ENCODE results near the gene PPP2R2D. TPM values are rescaled to one million over a fixed set of nuclear protein-coding genes. Genes with fewer than 3 reads are reported as not detected.

PPP2R2D gene
- total RNA-seq, 2 donors from 2014 or later = 35.5 to 37.5 TPM

- WGBS, 2 experiments (ENCODE audit: insufficient coverage in 1 of 2, insufficient read length in 1 of 2) = 85 to 89% methylated on average over 6 to 14 of the region's 14 CpGs
Observed at GRCh38 chr10:131865223-131865917, 35.4 kb upstream of the PPP2R2D start.

DNA sequence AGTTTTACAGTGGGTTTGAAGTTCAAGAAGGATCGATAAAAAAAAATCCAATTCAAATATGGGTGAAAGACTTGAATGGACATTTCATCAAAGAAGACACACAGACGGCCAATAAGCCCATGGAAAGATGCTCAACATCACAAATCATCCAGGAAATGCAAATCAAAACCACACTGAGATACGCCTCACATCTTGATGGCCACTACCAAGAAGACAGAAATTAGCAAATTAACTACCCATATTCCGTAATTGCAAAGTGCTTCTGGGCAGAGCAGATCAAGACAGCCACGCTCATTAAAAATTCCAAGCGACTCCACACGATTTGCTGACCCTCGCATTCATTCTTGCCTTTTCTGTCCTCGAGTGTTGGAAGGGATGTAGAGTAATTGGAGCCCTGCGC lies 34.1 kb upstream of the PPP2R2D start:
- TF ChIP-seq, protein P1, sequence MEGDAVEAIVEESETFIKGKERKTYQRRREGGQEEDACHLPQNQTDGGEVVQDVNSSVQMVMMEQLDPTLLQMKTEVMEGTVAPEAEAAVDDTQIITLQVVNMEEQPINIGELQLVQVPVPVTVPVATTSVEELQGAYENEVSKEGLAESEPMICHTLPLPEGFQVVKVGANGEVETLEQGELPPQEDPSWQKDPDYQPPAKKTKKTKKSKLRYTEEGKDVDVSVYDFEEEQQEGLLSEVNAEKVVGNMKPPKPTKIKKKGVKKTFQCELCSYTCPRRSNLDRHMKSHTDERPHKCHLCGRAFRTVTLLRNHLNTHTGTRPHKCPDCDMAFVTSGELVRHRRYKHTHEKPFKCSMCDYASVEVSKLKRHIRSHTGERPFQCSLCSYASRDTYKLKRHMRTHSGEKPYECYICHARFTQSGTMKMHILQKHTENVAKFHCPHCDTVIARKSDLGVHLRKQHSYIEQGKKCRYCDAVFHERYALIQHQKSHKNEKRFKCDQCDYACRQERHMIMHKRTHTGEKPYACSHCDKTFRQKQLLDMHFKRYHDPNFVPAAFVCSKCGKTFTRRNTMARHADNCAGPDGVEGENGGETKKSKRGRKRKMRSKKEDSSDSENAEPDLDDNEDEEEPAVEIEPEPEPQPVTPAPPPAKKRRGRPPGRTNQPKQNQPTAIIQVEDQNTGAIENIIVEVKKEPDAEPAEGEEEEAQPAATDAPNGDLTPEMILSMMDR (conservative IDR thresholded peaks at IDR 0.05) = no peak
- Histone ChIP-seq H3K4me1 (ENCODE audit: control insufficient read depth, insufficient read depth, low read length) (no peaks in the 10 kb centered on the region), H3K4me3 (ENCODE audit: low read length) (no peak overlapping the region), H3K9me3 (ENCODE audit: control insufficient read depth, low read length) (no peaks in the 10 kb centered on the region), H3K36me3 (ENCODE audit: control insufficient read depth, insufficient read depth, low read length) (no peaks in the 10 kb centered on the region), H3K27me3 (ENCODE audit: control insufficient read depth, insufficient read depth, low read length, poor library complexity, severe bottlenecking) (no peaks in the 10 kb centered on the region), H3K9ac (ENCODE audit: extremely low read depth, low read length, poor library complexity, severe bottlenecking) (no peak overlapping the region), H3K27ac (ENCODE audit: low read depth, low read length) (no peak overlapping the region)
- H3K4me3 Mint-ChIP-seq = no peak overlapping the region
- peaks cover 12% of the 10 kb centered on the region for H3K9me3 Mint-ChIP-seq
- H3K27ac Mint-ChIP-seq = no peak overlapping the region
- H3K36me3 Mint-ChIP-seq (ENCODE audit: low read depth) = no peaks in the 10 kb centered on the region
- H3K4me1 Mint-ChIP-seq = no peaks in the 10 kb centered on the region
- 93 to 95% methylated on average over 8 to 10 of the region's 10 CpGs for WGBS, 2 experiments (ENCODE audit: insufficient coverage in 1 of 2, insufficient read length in 1 of 2)
- DNase-seq = no peak
- peaks cover 6% of the 10 kb centered on the region for H3K27me3 Mint-ChIP-seq (ENCODE audit: insufficient read depth)

More at GRCh38 chr10:131865223-131865917, 35.4 kb upstream of the PPP2R2D start:
- H3K4me1 Mint-ChIP-seq = no peaks in the 10 kb centered on the region
- peaks cover 8% of the 10 kb centered on the region for H3K27me3 Mint-ChIP-seq (ENCODE audit: insufficient read depth)
- Histone ChIP-seq H3K9me3 (ENCODE audit: control insufficient read depth, low read length) (no peaks in the 10 kb centered on the region), H3K4me3 (ENCODE audit: low read length) (no peak overlapping the region), H3K4me1 (ENCODE audit: control insufficient read depth, insufficient read depth, low read length) (no peaks in the 10 kb centered on the region), H3K9ac (ENCODE audit: extremely low read depth, low read length, poor library complexity, severe bottlenecking) (no peak overlapping the region), H3K27ac (ENCODE audit: low read depth, low read length) (no peak overlapping the region), H3K36me3 (ENCODE audit: control insufficient read depth, insufficient read depth, low read length) (no peaks in the 10 kb centered on the region), H3K27me3 (ENCODE audit: control insufficient read depth, insufficient read depth, low read length, poor library complexity, severe bottlenecking) (no peaks in the 10 kb centered on the region)
- no peak overlapping the region for H3K4me3 Mint-ChIP-seq
- no peak for DNase-seq
- TF ChIP-seq, protein P1 (conservative IDR thresholded peaks at IDR 0.05) = no peak
- no peaks in the 10 kb centered on the region for H3K36me3 Mint-ChIP-seq (ENCODE audit: low read depth)
- H3K9me3 Mint-ChIP-seq = peaks cover 12% of the 10 kb centered on the region
- H3K27ac Mint-ChIP-seq = no peak overlapping the region

DNA sequence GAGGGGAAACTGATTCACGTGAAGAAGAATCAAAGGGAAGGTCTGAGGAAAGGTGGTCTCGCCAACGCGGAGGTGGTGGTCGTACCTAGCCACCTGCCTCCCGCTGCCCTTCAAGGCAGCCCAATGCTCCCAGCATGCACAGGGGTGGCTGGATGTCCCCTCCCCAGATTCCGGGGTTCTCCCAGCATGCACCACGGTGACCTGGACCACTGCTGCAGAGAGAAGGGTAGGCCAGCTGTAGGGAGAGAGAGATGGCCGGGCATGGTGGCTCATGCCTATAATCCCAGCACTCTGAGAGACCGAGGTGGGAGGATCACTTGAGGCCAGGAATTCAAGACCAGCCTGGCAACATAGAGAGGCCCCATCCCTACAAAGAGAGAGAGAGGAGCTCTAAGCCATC lies 32.4 kb upstream of the PPP2R2D start:
- Histone ChIP-seq H3K36me3 (ENCODE audit: control insufficient read depth, insufficient read depth, low read length) (no peaks in the 10 kb centered on the region), H3K9ac (ENCODE audit: extremely low read depth, low read length, poor library complexity, severe bottlenecking) (no peak overlapping the region), H3K27ac (ENCODE audit: low read depth, low read length) (no peak overlapping the region), H3K4me3 (ENCODE audit: low read length) (no peak overlapping the region), H3K27me3 (ENCODE audit: control insufficient read depth, insufficient read depth, low read length, poor library complexity, severe bottlenecking) (no peaks in the 10 kb centered on the region), H3K4me1 (ENCODE audit: control insufficient read depth, insufficient read depth, low read length) (no peaks in the 10 kb centered on the region), H3K9me3 (ENCODE audit: control insufficient read depth, low read length) (no peaks in the 10 kb centered on the region)
- Mint-ChIP-seq H3K27me3 (ENCODE audit: insufficient read depth) (peaks cover 3% of the 10 kb centered on the region), H3K4me3 (no peak overlapping the region), H3K27ac (no peak overlapping the region), H3K36me3 (ENCODE audit: low read depth) (no peaks in the 10 kb centered on the region), H3K4me1 (no peaks in the 10 kb centered on the region), H3K9me3 (peaks cover 10% of the 10 kb centered on the region)
- TF ChIP-seq, protein P1 (conservative IDR thresholded peaks at IDR 0.05) = no peak
- WGBS, 2 experiments (ENCODE audit: insufficient coverage in 1 of 2, insufficient read length in 1 of 2) = 88 to 100% methylated on average over 3 to 10 of the region's 10 CpGs
- DNase-seq = no peak

Data from endodermal cell (in vitro differentiated cells).